T-helper 1 cell treated with Interleukin-12 subunit alpha and Interleukin-12 subunit beta and Interleukin-4 antibody, amounts not matched to agents 30 μg/mL and 1 μg/mL, for 36 hours (primary cell): ENCODE results near the gene ASXL2.
"Not testable (repeated sequence)": the region's sequence is repeated elsewhere in the genome, so short reads cannot be mapped to it uniquely, and the experiment has no call there.

ENCODE experiments used
- H3K27ac Mint-ChIP-seq: one replicate; pipeline ENCODE4 v1.8.0; 2021; ENCODE audit warnings: mild to moderate bottlenecking, mixed read lengths
- H3K27me3 Mint-ChIP-seq: one replicate; pipeline ENCODE4 v1.8.0; 2021; ENCODE audit warnings: low read depth, mixed read lengths
- H3K36me3 Mint-ChIP-seq: one replicate; pipeline ENCODE4 v1.8.0; 2021; ENCODE audit warnings: low read depth, mixed read lengths
- H3K4me1 Mint-ChIP-seq: one replicate; pipeline ENCODE4 v1.8.0; 2021; ENCODE audit warnings: low read depth, mixed read lengths
- H3K4me3 Mint-ChIP-seq: one replicate; pipeline ENCODE4 v1.8.0; 2021; ENCODE audit warnings: mild to moderate bottlenecking, moderate library complexity, mixed read lengths
- H3K9me3 Mint-ChIP-seq: one replicate; pipeline ENCODE4 v1.8.0; 2021; ENCODE audit warnings: mixed read lengths

Gene ASXL2

GRCh38 chr2:25856377-25856776 lies 21.9 kb downstream of the ASXL2 start:
- H3K36me3 Mint-ChIP-seq, result peaks cover 4% of the 10 kb centered on the region
- H3K27me3 Mint-ChIP-seq, result no peaks in the 10 kb centered on the region
- H3K27ac Mint-ChIP-seq, result no peak overlapping the region

GRCh38 chr2:25855065-25855464 lies 23.2 kb downstream of the ASXL2 start:
- Mint-ChIP-seq H3K4me1 (peaks cover 37% of the 10 kb centered on the region), H3K36me3 (peaks cover 4% of the 10 kb centered on the region), H3K9me3 (no peaks in the 10 kb centered on the region), H3K27me3 (no peaks in the 10 kb centered on the region), H3K27ac (no peak overlapping the region), H3K4me3 (no peak overlapping the region)

More at GRCh38 chr2:25856377-25856776, 21.9 kb downstream of the ASXL2 start:
- H3K9me3 Mint-ChIP-seq, result no peaks in the 10 kb centered on the region
- no peak overlapping the region for H3K4me3 Mint-ChIP-seq
- peaks cover 32% of the 10 kb centered on the region for H3K4me1 Mint-ChIP-seq

GRCh38 chr2:25854613-25855012 lies 23.7 kb downstream of the ASXL2 start:
- no peaks in the 10 kb centered on the region for H3K27me3 Mint-ChIP-seq
- no peak overlapping the region for H3K27ac Mint-ChIP-seq
- no peak overlapping the region for H3K4me3 Mint-ChIP-seq
- peaks cover 37% of the 10 kb centered on the region for H3K4me1 Mint-ChIP-seq
- peaks cover 4% of the 10 kb centered on the region for H3K36me3 Mint-ChIP-seq
- H3K9me3 Mint-ChIP-seq, result no peaks in the 10 kb centered on the region

- Mint-ChIP-seq H3K4me3 (peak overlapping the region; percentile 3), H3K27me3 (no peaks in the 10 kb centered on the region), H3K9me3 (no peaks in the 10 kb centered on the region), H3K36me3 (peaks cover 3% of the 10 kb centered on the region), H3K27ac (peak overlapping the region; percentile 45), H3K4me1 (peaks cover 37% of the 10 kb centered on the region)
Observed at GRCh38 chr2:25853038-25853638, 25.1 kb downstream of the ASXL2 start.

- peak overlapping the region; percentile 78 for H3K4me3 Mint-ChIP-seq
- H3K27ac Mint-ChIP-seq, result peak overlapping the region; percentile 76
- peaks cover 38% of the 10 kb centered on the region for H3K4me1 Mint-ChIP-seq
- H3K9me3 Mint-ChIP-seq, result peaks cover 4% of the 10 kb centered on the region
- no peaks in the 10 kb centered on the region for H3K27me3 Mint-ChIP-seq
- H3K36me3 Mint-ChIP-seq, result peaks cover 6% of the 10 kb centered on the region
Observed at GRCh38 chr2:25851740-25852503, 26.4 kb downstream of the ASXL2 start.

GRCh38 chr2:25850400-25850799 lies 27.9 kb downstream of the ASXL2 start:
- peaks cover 38% of the 10 kb centered on the region for H3K4me1 Mint-ChIP-seq
- H3K27ac Mint-ChIP-seq, H3K4me3 Mint-ChIP-seq, H3K36me3 Mint-ChIP-seq, H3K9me3 Mint-ChIP-seq, H3K27me3 Mint-ChIP-seq: not testable (repeated sequence)

GRCh38 chr2:25849350-25849749 lies 28.9 kb downstream of the ASXL2 start:
- not testable (repeated sequence) for H3K27ac Mint-ChIP-seq, H3K9me3 Mint-ChIP-seq, H3K27me3 Mint-ChIP-seq, H3K4me3 Mint-ChIP-seq, H3K36me3 Mint-ChIP-seq
- H3K4me1 Mint-ChIP-seq, result peaks cover 36% of the 10 kb centered on the region

- Mint-ChIP-seq H3K4me3 (no peak overlapping the region), H3K36me3 (peaks cover 13% of the 10 kb centered on the region), H3K27me3 (no peaks in the 10 kb centered on the region)
Observed at GRCh38 chr2:25845843-25846505, 32.3 kb downstream of the ASXL2 start.

GRCh38 chr2:25844089-25844488 lies 34.2 kb downstream of the ASXL2 start:
- H3K27ac Mint-ChIP-seq, result no peak overlapping the region
- peaks cover 4% of the 10 kb centered on the region for H3K9me3 Mint-ChIP-seq
- no peak overlapping the region for H3K4me3 Mint-ChIP-seq
- peaks cover 17% of the 10 kb centered on the region for H3K36me3 Mint-ChIP-seq
- peaks cover 10% of the 10 kb centered on the region for H3K4me1 Mint-ChIP-seq
- H3K27me3 Mint-ChIP-seq, result no peaks in the 10 kb centered on the region

More at GRCh38 chr2:25845843-25846505, 32.3 kb downstream of the ASXL2 start:
- peaks cover 4% of the 10 kb centered on the region for H3K9me3 Mint-ChIP-seq
- H3K27ac Mint-ChIP-seq, result no peak overlapping the region
- peaks cover 18% of the 10 kb centered on the region for H3K4me1 Mint-ChIP-seq

GRCh38 chr2:25842155-25842554 lies 36.1 kb downstream of the ASXL2 start:
- Mint-ChIP-seq H3K4me1 (peaks cover 11% of the 10 kb centered on the region), H3K36me3 (peaks cover 16% of the 10 kb centered on the region), H3K9me3 (peaks cover 2% of the 10 kb centered on the region), H3K27me3 (no peaks in the 10 kb centered on the region), H3K4me3 (no peak overlapping the region), H3K27ac (no peak overlapping the region)

GRCh38 chr2:25838152-25838756 lies 40.0 kb downstream of the ASXL2 start:
- Mint-ChIP-seq H3K36me3 (peaks cover 20% of the 10 kb centered on the region), H3K27ac (no peak overlapping the region), H3K4me1 (peaks cover 15% of the 10 kb centered on the region), H3K27me3 (no peaks in the 10 kb centered on the region), H3K9me3 (no peaks in the 10 kb centered on the region), H3K4me3 (no peak overlapping the region)

GRCh38 chr2:25835906-25836305 lies 42.4 kb downstream of the ASXL2 start:
- peaks cover 6% of the 10 kb centered on the region for H3K9me3 Mint-ChIP-seq
- peaks cover 26% of the 10 kb centered on the region for H3K4me1 Mint-ChIP-seq
- H3K4me3 Mint-ChIP-seq, result no peak overlapping the region
- H3K36me3 Mint-ChIP-seq, result peaks cover 24% of the 10 kb centered on the region
- no peak overlapping the region for H3K27ac Mint-ChIP-seq
- H3K27me3 Mint-ChIP-seq, result no peaks in the 10 kb centered on the region

- Mint-ChIP-seq H3K4me1 (peaks cover 41% of the 10 kb centered on the region), H3K27ac (no peak overlapping the region), H3K27me3 (no peaks in the 10 kb centered on the region), H3K4me3 (no peak overlapping the region), H3K9me3 (peaks cover 9% of the 10 kb centered on the region), H3K36me3 (peaks cover 33% of the 10 kb centered on the region)
Observed at GRCh38 chr2:25833566-25833965, 44.7 kb downstream of the ASXL2 start.

GRCh38 chr2:25832897-25833296 lies 45.4 kb downstream of the ASXL2 start:
- H3K4me1 Mint-ChIP-seq, result peaks cover 38% of the 10 kb centered on the region

More at GRCh38 chr2:25832897-25833296, 45.4 kb downstream of the ASXL2 start:
- Mint-ChIP-seq H3K27ac (no peak overlapping the region), H3K9me3 (peaks cover 9% of the 10 kb centered on the region), H3K36me3 (peaks cover 31% of the 10 kb centered on the region), H3K4me3 (no peak overlapping the region), H3K27me3 (no peaks in the 10 kb centered on the region)
